GM19467 (cell line): ENCODE measurements around the gene SLC9A8.

Experiments used
- ATAC-seq: cut with Tn5 transposase; IDR thresholded peaks from one replicate; pipeline ENCODE4 v1.9.1; 2021; ENCODE audit warnings: mild to moderate bottlenecking, moderate library complexity; ENCODE audit not compliant: unreplicated experiment

SLC9A8 gene

GRCh38 chr20:49871391-49871948 lies 58.8 kb downstream of the SLC9A8 start:
- ATAC-seq = no peak

GRCh38 chr20:49872056-49872455 lies 59.4 kb downstream of the SLC9A8 start:
- ATAC-seq = no peak

GRCh38 chr20:49874696-49875095 lies 62.1 kb downstream of the SLC9A8 start:
- ATAC-seq = no peak

GRCh38 chr20:49877386-49877921 lies 64.8 kb downstream of the SLC9A8 start:
- no peak for ATAC-seq

- no peak for ATAC-seq
Observed at GRCh38 chr20:49878977-49879376, 66.3 kb downstream of the SLC9A8 start.

- ATAC-seq = no peak
Observed at GRCh38 chr20:49880177-49880576, 67.5 kb downstream of the SLC9A8 start.

GRCh38 chr20:49880724-49881445 lies 68.3 kb downstream of the SLC9A8 start:
- ATAC-seq = no peak

- ATAC-seq = no peak
Observed at GRCh38 chr20:49882171-49882970, 69.7 kb downstream of the SLC9A8 start.

- ATAC-seq = no peak
Observed at GRCh38 chr20:49883246-49883802, 70.7 kb downstream of the SLC9A8 start.

- ATAC-seq = no peak
Observed at GRCh38 chr20:49885558-49886332, 73.1 kb downstream of the SLC9A8 start.

- ATAC-seq = no peak
Observed at GRCh38 chr20:49886571-49887213, 74.1 kb downstream of the SLC9A8 start.

- ATAC-seq = no peak
Observed at GRCh38 chr20:49887251-49888211, 74.9 kb downstream of the SLC9A8 start.

GRCh38 chr20:49888212-49889000 lies 75.8 kb downstream of the SLC9A8 start:
- ATAC-seq = no peak

- no peak for ATAC-seq
Observed at GRCh38 chr20:49889001-49889934, 76.6 kb downstream of the SLC9A8 start.

GRCh38 chr20:49889935-49890333 lies 77.3 kb downstream of the SLC9A8 start:
- no peak for ATAC-seq

- ATAC-seq = no peak
Observed at GRCh38 chr20:49890471-49891361, 78.1 kb downstream of the SLC9A8 start.
